Activated naive CD4-positive, alpha-beta T cell treated with anti-CD3 and anti-CD28 coated beads for 36 hours (primary cell): ENCODE measurements around the gene OGDH. TPM values are rescaled to one million over a fixed set of nuclear protein-coding genes. Genes with fewer than 3 reads are reported as not detected.

Experiments used
- CTCF ChIA-PET: fragments of 350-600 bp; sonication (Branson Sonifier 250); formaldehyde crosslinking; loops from one replicate; lab custom pipeline; 2021; ENCODE audit warnings: antibody characterized with exemption; lab: Charles Lee
- DNase-seq: peaks from one replicate; pipeline ENCODE4 v3.0.0-alpha.2; 2020
- H3K27ac Mint-ChIP-seq: one replicate; pipeline ENCODE4 v1.8.0; 2021; ENCODE audit warnings: mild to moderate bottlenecking, mixed read lengths
- H3K27me3 Mint-ChIP-seq: one replicate; pipeline ENCODE4 v1.8.0; 2021; ENCODE audit warnings: low read depth, mixed read lengths
- H3K36me3 Mint-ChIP-seq: one replicate; pipeline ENCODE4 v1.8.0; 2021; ENCODE audit warnings: low read depth, mixed read lengths
- H3K4me1 Mint-ChIP-seq: one replicate; pipeline ENCODE4 v1.8.0; 2021; ENCODE audit warnings: low read depth, mixed read lengths
- H3K4me3 Mint-ChIP-seq: one replicate; pipeline ENCODE4 v1.8.0; 2021; ENCODE audit warnings: mild to moderate bottlenecking, moderate library complexity, mixed read lengths
- H3K9me3 Mint-ChIP-seq: one replicate; pipeline ENCODE4 v1.8.0; 2021; ENCODE audit warnings: mixed read lengths
- intact Hi-C: fragments of 100-400 bp; cut with micrococcal nuclease; formaldehyde crosslinking; loops from one replicate; pipeline ENCODE4 v1.15.1; 2023
- total RNA-seq, 2 experiments: library from RNA; stranded (reverse); gene quantifications; one replicate each; pipeline ENCODE4 v1.2.3, GENCODE V29; 2021

Gene OGDH
- total RNA-seq, 2 experiments from 2014 or later, result 73.9 to 78.4 TPM

GRCh38 chr7:44706788-44707557 is 100.5 kb downstream of the OGDH start:
- Mint-ChIP-seq H3K27me3 (no peaks in the 10 kb centered on the region), H3K9me3 (no peaks in the 10 kb centered on the region), H3K4me1 (peaks cover under 1% of the 10 kb centered on the region), H3K36me3 (peaks cover 25% of the 10 kb centered on the region), H3K4me3 (no peak overlapping the region), H3K27ac (no peak overlapping the region)
- intact Hi-C loops, result no loop called here
- DNase-seq, result no peak
- CTCF ChIA-PET, result interaction anchor here (0.8 kb wide), 1 partner anchor 142 kb away, joined by 3 read pairs; no protein-coding TSS in a partner anchor

- Mint-ChIP-seq H3K27ac (no peak overlapping the region), H3K4me1 (peaks cover 4% of the 10 kb centered on the region), H3K4me3 (no peak overlapping the region), H3K9me3 (no peaks in the 10 kb centered on the region), H3K36me3 (peaks cover 20% of the 10 kb centered on the region), H3K27me3 (no peaks in the 10 kb centered on the region)
- CTCF ChIA-PET, result interaction anchor here (0.8 kb wide), 1 partner anchor 143 kb away, joined by 3 read pairs; no protein-coding TSS in a partner anchor
- DNase-seq, result no peak
- intact Hi-C loops, result no loop called here
Measured at GRCh38 chr7:44707558-44708230, 101.3 kb downstream of the OGDH start.

GRCh38 chr7:44709011-44709915 is 102.8 kb downstream of the OGDH start:
- H3K36me3 Mint-ChIP-seq, result peaks cover 14% of the 10 kb centered on the region
- no peak for DNase-seq
- H3K4me3 Mint-ChIP-seq, result no peak overlapping the region
- peaks cover 4% of the 10 kb centered on the region for H3K4me1 Mint-ChIP-seq
- intact Hi-C loops, result no loop called here
- no peaks in the 10 kb centered on the region for H3K27me3 Mint-ChIP-seq
- H3K9me3 Mint-ChIP-seq, result no peaks in the 10 kb centered on the region
- CTCF ChIA-PET, result interaction anchor here (0.6 kb wide), 1 partner anchor 149 kb away, joined by 5 read pairs; no protein-coding TSS in a partner anchor
- H3K27ac Mint-ChIP-seq, result no peak overlapping the region

GRCh38 chr7:44709945-44710596 is 103.6 kb downstream of the OGDH start:
- Mint-ChIP-seq H3K27ac (no peak overlapping the region), H3K4me1 (peaks cover 4% of the 10 kb centered on the region)

GRCh38 chr7:44711528-44711927 is 105.1 kb downstream of the OGDH start:
- H3K9me3 Mint-ChIP-seq, result no peaks in the 10 kb centered on the region
- H3K27me3 Mint-ChIP-seq, result no peaks in the 10 kb centered on the region
- peaks cover 4% of the 10 kb centered on the region for H3K4me1 Mint-ChIP-seq
- DNase-seq, result no peak
- peaks cover 4% of the 10 kb centered on the region for H3K36me3 Mint-ChIP-seq
- H3K4me3 Mint-ChIP-seq, result no peak overlapping the region
- H3K27ac Mint-ChIP-seq, result no peak overlapping the region
- CTCF ChIA-PET, result no interaction called here
- intact Hi-C loops, result no loop called here

More at GRCh38 chr7:44709945-44710596, 103.6 kb downstream of the OGDH start:
- CTCF ChIA-PET, result interaction anchor here (0.6 kb wide), 2 partner anchors 75 to 148 kb away, joined by 3 to 5 read pairs; no protein-coding TSS in a partner anchor
- no peak for DNase-seq
- Mint-ChIP-seq H3K4me3 (no peak overlapping the region), H3K27me3 (no peaks in the 10 kb centered on the region), H3K9me3 (no peaks in the 10 kb centered on the region), H3K36me3 (peaks cover 11% of the 10 kb centered on the region)
- intact Hi-C loops, result no loop called here

GRCh38 chr7:44712012-44712411 is 105.6 kb downstream of the OGDH start:
- H3K9me3 Mint-ChIP-seq, result no peaks in the 10 kb centered on the region
- intact Hi-C loops, result no loop called here
- no peak overlapping the region for H3K27ac Mint-ChIP-seq
- H3K4me3 Mint-ChIP-seq, result no peak overlapping the region
- H3K4me1 Mint-ChIP-seq, result peaks cover 4% of the 10 kb centered on the region
- H3K36me3 Mint-ChIP-seq, result peaks cover 4% of the 10 kb centered on the region
- no peak for DNase-seq
- H3K27me3 Mint-ChIP-seq, result no peaks in the 10 kb centered on the region
- CTCF ChIA-PET, result no interaction called here

- no peaks in the 10 kb centered on the region for H3K27me3 Mint-ChIP-seq
- intact Hi-C loops, result no loop called here
- no peak overlapping the region for H3K27ac Mint-ChIP-seq
- no peak for DNase-seq
- no peaks in the 10 kb centered on the region for H3K36me3 Mint-ChIP-seq
- H3K4me1 Mint-ChIP-seq, result peaks cover 4% of the 10 kb centered on the region
- no peaks in the 10 kb centered on the region for H3K9me3 Mint-ChIP-seq
- CTCF ChIA-PET, result no interaction called here
- no peak overlapping the region for H3K4me3 Mint-ChIP-seq
Measured at GRCh38 chr7:44713141-44713540, 106.7 kb downstream of the OGDH start.

GRCh38 chr7:44713680-44714335 is 107.4 kb downstream of the OGDH start:
- no peaks in the 10 kb centered on the region for H3K9me3 Mint-ChIP-seq
- peaks cover 4% of the 10 kb centered on the region for H3K4me1 Mint-ChIP-seq
- intact Hi-C loops, result no loop called here
- no peak overlapping the region for H3K4me3 Mint-ChIP-seq
- CTCF ChIA-PET, result no interaction called here
- H3K27me3 Mint-ChIP-seq, result no peaks in the 10 kb centered on the region
- H3K36me3 Mint-ChIP-seq, result no peaks in the 10 kb centered on the region
- DNase-seq, result no peak
- H3K27ac Mint-ChIP-seq, result no peak overlapping the region

GRCh38 chr7:44716205-44716604 is 109.8 kb downstream of the OGDH start:
- intact Hi-C loops, result no loop called here
- H3K27ac Mint-ChIP-seq, result no peak overlapping the region
- DNase-seq, result no peak
- no peaks in the 10 kb centered on the region for H3K27me3 Mint-ChIP-seq
- H3K4me3 Mint-ChIP-seq, result no peak overlapping the region
- H3K4me1 Mint-ChIP-seq, result peaks cover 4% of the 10 kb centered on the region
- peaks cover 2% of the 10 kb centered on the region for H3K9me3 Mint-ChIP-seq
- no peaks in the 10 kb centered on the region for H3K36me3 Mint-ChIP-seq
- CTCF ChIA-PET, result no interaction called here

GRCh38 chr7:44720301-44720700 is 113.9 kb downstream of the OGDH start:
- intact Hi-C loops, result no loop called here
- no peak for DNase-seq
- H3K27me3 Mint-ChIP-seq, result no peaks in the 10 kb centered on the region
- no peak overlapping the region for H3K4me3 Mint-ChIP-seq
- no peaks in the 10 kb centered on the region for H3K4me1 Mint-ChIP-seq
- no peaks in the 10 kb centered on the region for H3K36me3 Mint-ChIP-seq
- no peak overlapping the region for H3K27ac Mint-ChIP-seq
- CTCF ChIA-PET, result no interaction called here
- H3K9me3 Mint-ChIP-seq, result peaks cover 2% of the 10 kb centered on the region

- Mint-ChIP-seq H3K4me3 (no peak overlapping the region), H3K36me3 (no peaks in the 10 kb centered on the region), H3K9me3 (peaks cover 2% of the 10 kb centered on the region), H3K27me3 (no peaks in the 10 kb centered on the region), H3K27ac (no peak overlapping the region), H3K4me1 (no peaks in the 10 kb centered on the region)
- CTCF ChIA-PET, result no interaction called here
- DNase-seq, result no peak
- intact Hi-C loops, result no loop called here
Measured at GRCh38 chr7:44724276-44724675, 117.8 kb downstream of the OGDH start.
